ENCODE measurements around the gene CROCC.

- TF ChIP-seq REST (IDR thresholded peaks at IDR 0.05; ENCODE audit: insufficient read depth in 1 of 2, low read depth in 2 of 2, low read length in 2 of 2) (no peak), POLR2AphosphoS5 (IDR thresholded peaks at IDR 0.05; ENCODE audit: low read depth, low read length) (no peak), TAF1 (IDR thresholded peaks at IDR 0.05; ENCODE audit: borderline replicate concordance, insufficient read depth, low read length) (no peak)
Measured at GRCh38 chr1:16944038-16944437, 22.3 kb downstream of the CROCC start.

All from PFSK-1 (cell line).